ENCODE data around the gene PDE10A.
"Not testable (repeated sequence)": the region's sequence is repeated elsewhere in the genome, so short reads cannot be mapped to it uniquely, and the experiment has no call there.

Gene PDE10A

DNA sequence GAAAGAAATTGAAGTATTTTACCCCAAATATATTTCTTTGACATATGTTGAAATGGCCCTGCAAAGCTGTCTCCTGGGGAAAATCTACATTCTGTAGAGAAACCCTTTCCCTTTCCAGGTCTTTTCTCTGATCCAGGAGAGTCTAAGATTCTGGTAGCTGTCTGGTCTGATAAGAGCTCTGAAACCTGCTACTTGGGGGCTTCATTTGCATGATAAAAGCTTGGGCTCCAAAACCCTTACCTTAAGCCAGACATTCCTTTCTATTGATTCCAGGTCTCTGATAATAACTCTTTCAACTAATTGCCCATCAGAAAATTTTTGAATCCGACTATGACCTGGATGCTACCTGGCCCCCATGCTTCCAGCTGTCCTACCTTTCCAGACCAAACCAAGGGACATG, 184.5 kb downstream of the PDE10A start:
- Histone ChIP-seq H3K9me3 (no peaks in the 10 kb centered on the region), H3K27ac (no peak overlapping the region), H3K4me1 (ENCODE audit: control insufficient read depth in 1 of 2, insufficient read depth in 1 of 2, low read depth in 1 of 2, low read length in 1 of 2) (no peaks in the 10 kb centered on the region), H3K27me3 (no peaks in the 10 kb centered on the region), H3K36me3 (no peaks in the 10 kb centered on the region), H3K4me3 (ENCODE audit: low read depth in 1 of 2, low read length in 1 of 2) (no peak overlapping the region)
- TF ChIP-seq, protein P1, sequence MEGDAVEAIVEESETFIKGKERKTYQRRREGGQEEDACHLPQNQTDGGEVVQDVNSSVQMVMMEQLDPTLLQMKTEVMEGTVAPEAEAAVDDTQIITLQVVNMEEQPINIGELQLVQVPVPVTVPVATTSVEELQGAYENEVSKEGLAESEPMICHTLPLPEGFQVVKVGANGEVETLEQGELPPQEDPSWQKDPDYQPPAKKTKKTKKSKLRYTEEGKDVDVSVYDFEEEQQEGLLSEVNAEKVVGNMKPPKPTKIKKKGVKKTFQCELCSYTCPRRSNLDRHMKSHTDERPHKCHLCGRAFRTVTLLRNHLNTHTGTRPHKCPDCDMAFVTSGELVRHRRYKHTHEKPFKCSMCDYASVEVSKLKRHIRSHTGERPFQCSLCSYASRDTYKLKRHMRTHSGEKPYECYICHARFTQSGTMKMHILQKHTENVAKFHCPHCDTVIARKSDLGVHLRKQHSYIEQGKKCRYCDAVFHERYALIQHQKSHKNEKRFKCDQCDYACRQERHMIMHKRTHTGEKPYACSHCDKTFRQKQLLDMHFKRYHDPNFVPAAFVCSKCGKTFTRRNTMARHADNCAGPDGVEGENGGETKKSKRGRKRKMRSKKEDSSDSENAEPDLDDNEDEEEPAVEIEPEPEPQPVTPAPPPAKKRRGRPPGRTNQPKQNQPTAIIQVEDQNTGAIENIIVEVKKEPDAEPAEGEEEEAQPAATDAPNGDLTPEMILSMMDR (IDR thresholded peaks at IDR 0.05), result no peak

DNA sequence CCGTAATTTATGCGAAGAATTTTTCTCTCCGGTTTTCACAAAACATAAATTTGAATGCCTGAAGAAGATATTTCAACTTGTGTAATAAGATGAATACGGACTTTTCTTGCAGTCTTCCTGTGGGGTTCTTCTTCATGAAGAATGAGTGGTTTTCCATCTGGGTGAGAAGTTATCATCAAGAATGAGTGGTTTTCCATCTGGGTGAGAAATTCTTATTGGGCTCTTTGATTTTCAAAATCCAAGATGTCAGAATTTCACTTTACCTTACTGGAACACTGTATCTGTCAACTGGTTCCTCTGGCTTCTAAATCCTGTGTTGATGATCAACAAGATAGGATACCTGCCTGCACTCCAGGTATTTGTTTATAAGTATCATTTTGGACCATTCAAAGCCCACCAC, 193.6 kb downstream of the PDE10A start:
- Histone ChIP-seq H3K27ac (no peak overlapping the region), H3K4me1 (ENCODE audit: control insufficient read depth in 1 of 2, insufficient read depth in 1 of 2, low read depth in 1 of 2, low read length in 1 of 2) (no peaks in the 10 kb centered on the region), H3K27me3 (no peaks in the 10 kb centered on the region), H3K4me3 (ENCODE audit: low read depth in 1 of 2, low read length in 1 of 2) (no peak overlapping the region), H3K9me3 (no peaks in the 10 kb centered on the region), H3K36me3 (no peaks in the 10 kb centered on the region)
- TF ChIP-seq, protein P1 (IDR thresholded peaks at IDR 0.05), result no peak

DNA sequence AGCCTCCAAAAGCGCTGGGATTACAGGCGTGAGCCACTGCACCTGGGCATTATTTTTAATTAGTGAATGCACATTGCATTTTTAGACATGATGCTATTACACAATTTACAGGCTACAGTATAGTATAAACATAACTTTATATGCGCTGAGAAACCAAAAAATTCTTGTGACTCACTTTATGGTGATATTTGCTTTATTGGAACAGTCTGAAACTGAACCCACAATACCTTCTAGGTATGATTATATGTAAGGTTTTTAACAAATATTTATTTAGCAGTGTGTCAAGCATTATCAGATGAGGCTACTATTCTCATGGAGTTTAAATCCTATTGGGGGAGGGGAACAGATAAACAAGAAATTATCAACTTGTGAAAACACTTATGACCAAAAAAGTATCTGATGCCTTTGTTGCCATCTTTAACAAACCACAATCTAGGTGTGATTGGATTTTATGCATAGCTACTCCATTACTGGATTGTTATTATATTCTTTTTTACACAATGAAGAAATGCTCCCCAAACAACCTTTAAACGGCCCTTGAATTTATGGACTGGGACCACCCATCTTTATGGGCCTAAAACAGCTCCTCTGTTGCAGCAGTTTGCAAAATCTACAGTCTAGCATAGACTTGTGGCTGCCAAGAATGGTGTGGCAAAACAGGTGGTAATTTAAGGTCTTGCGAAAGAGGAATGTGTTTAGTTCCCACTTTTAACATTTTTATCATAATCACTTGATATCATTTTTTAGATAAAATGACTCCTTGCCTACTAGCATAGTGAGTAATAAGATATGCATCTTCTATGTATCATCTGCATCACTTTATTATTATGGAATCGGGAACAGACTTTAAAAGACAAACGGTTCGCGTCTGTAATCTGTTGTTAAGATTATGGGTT, 194.5 kb downstream of the PDE10A start:
- H3K4me1 ChIP-seq (ENCODE audit: control insufficient read depth in 1 of 2, insufficient read depth in 1 of 2, low read depth in 1 of 2, low read length in 1 of 2), result no peaks in the 10 kb centered on the region
- no peaks in the 10 kb centered on the region for H3K9me3 ChIP-seq
- TF ChIP-seq, protein P1 (IDR thresholded peaks at IDR 0.05), result no peak
- no peak overlapping the region for H3K27ac ChIP-seq
- no peak overlapping the region for H3K4me3 ChIP-seq (ENCODE audit: low read depth in 1 of 2, low read length in 1 of 2)
- H3K27me3 ChIP-seq, result no peaks in the 10 kb centered on the region
- no peaks in the 10 kb centered on the region for H3K36me3 ChIP-seq

DNA sequence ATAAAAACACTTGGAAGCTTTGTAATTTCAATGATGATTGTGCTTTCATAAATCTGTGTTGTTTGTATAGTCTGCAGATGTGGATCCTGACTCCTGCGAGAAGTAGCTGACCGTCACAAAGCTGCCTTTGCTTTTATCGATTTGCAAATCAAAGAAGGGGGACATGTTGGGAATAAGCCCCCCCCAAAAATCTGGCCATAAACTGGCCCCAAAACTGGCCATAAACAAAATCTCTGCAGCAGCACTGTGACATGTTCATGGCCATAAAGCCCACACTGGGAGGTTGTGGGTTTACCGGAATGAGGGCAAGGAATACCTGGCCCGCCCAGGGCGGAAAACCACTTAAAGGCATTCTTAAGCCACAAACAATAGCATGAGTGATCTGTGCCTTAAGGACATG, 199.5 kb downstream of the PDE10A start:
- H3K36me3 ChIP-seq; H3K27me3 ChIP-seq; H3K4me3 ChIP-seq (ENCODE audit: low read depth in 1 of 2, low read length in 1 of 2); H3K27ac ChIP-seq; H3K4me1 ChIP-seq (ENCODE audit: control insufficient read depth in 1 of 2, insufficient read depth in 1 of 2, low read depth in 1 of 2, low read length in 1 of 2); H3K9me3 ChIP-seq: not testable (repeated sequence)

DNA sequence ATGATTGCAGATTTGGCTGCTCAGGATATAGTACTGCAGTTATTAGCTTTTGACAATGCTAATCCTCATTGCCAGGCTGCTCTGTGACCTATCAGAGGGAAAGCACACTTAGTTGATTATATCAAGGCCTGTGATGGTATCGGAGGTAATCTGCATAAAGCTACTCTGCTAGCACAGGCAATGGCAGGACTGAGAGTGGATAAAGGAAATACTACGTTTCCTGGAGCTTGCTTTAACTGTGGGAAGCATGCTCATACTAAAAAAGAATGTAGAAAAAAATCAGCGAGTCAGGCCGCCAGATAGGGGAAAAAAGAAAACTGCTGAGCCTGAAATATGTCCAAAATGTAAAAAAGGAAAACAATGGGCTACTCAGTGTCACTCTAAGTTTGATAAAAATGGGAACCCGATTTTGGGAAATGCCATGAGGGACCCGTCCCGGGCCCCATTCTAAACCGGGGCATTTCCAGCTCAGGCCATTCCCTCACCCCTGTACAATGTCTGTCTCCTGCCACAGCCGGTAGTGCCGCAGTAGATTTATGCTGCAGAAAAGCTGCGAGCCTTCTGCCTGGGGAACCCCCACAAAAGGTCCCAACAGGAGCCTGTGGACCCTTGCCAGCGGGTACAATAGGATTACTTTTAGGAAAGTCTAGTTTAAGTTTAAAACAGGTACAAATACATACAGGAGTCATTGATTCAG, 203.3 kb downstream of the PDE10A start:
- not testable (repeated sequence) for H3K4me3 ChIP-seq (ENCODE audit: low read depth in 1 of 2, low read length in 1 of 2); H3K27ac ChIP-seq; H3K27me3 ChIP-seq; H3K36me3 ChIP-seq; H3K4me1 ChIP-seq (ENCODE audit: control insufficient read depth in 1 of 2, insufficient read depth in 1 of 2, low read depth in 1 of 2, low read length in 1 of 2); H3K9me3 ChIP-seq

DNA sequence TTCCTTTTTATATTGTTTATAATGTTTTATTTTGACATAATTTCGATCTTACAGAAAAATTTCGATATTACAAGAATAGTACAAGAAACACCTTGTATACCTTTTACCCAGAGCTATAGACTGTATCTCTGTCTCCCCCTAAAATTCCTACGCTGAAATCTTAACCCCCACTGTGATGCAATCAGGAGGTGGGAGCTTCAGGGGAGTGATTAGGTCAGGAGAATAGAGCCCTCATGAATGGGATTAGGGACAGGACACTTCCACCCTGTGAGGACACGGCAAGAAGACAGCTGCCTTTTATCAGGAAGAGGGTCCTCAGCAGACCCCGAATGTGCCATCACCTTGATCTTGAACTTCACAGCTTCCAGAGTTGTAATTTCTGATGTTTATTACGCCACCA, 204.9 kb downstream of the PDE10A start:
- TF ChIP-seq, protein P1 (IDR thresholded peaks at IDR 0.05), result no peak
- H3K9me3 ChIP-seq, result no peaks in the 10 kb centered on the region
- no peaks in the 10 kb centered on the region for H3K27me3 ChIP-seq
- no peaks in the 10 kb centered on the region for H3K4me1 ChIP-seq (ENCODE audit: control insufficient read depth in 1 of 2, insufficient read depth in 1 of 2, low read depth in 1 of 2, low read length in 1 of 2)
- no peak overlapping the region for H3K4me3 ChIP-seq (ENCODE audit: low read depth in 1 of 2, low read length in 1 of 2)
- no peaks in the 10 kb centered on the region for H3K36me3 ChIP-seq
- H3K27ac ChIP-seq, result no peak overlapping the region

Measured in neutrophil (primary cell).